GM23338 (cell line): ENCODE data around the gene SDC1.

Source experiments
- EZH2 ChIP-seq: fragments of 200-600 bp; sonication (generic); IDR thresholded peaks from one replicate; pipeline ENCODE4 v1.8.0; 2017; ENCODE audit warnings: antibody characterized with exemption, mild to moderate bottlenecking, low read depth; ENCODE audit not compliant: unreplicated experiment
- POLR2AphosphoS5 ChIP-seq: IDR thresholded peaks from 2 replicates; pipeline ENCODE4 v1.6.1; 2016; ENCODE audit warnings: antibody characterized with exemption, low read depth
- TF ChIP-seq, protein P1 (sequence below), 2 experiments: fragments of 200-600 bp in 1 of 2; sonication (generic) in 1 of 2; conservative IDR thresholded peaks; 2 replicates each; pipeline versions ENCODE4 v1.5.1 to v1.6.1; 2016 to 2017; ENCODE audit warnings: antibody characterized with exemption in 2 of 2, low read depth in 2 of 2, mild to moderate bottlenecking in 2 of 2, moderate library complexity in 1 of 2

DNA sequence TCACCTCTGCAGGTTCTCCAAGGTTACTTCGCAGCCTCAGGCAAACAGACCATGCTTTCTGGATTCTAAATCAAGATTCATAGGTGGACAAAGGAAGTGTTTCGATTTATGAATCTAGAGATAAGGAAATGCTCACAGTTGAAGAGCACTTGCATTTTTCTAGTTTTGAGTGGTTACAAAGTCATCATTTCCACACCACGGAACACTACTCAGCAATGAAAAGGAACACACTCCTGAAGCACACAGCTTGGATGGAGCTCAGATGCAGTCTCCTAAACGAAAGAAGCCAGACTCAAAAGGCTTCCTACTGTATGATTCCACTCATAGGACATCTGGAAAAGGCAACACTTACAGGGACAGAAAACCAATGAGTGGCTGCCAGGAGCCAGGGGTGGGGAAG, 31.7 kb downstream of the SDC1 start:
- TF ChIP-seq, protein P1, sequence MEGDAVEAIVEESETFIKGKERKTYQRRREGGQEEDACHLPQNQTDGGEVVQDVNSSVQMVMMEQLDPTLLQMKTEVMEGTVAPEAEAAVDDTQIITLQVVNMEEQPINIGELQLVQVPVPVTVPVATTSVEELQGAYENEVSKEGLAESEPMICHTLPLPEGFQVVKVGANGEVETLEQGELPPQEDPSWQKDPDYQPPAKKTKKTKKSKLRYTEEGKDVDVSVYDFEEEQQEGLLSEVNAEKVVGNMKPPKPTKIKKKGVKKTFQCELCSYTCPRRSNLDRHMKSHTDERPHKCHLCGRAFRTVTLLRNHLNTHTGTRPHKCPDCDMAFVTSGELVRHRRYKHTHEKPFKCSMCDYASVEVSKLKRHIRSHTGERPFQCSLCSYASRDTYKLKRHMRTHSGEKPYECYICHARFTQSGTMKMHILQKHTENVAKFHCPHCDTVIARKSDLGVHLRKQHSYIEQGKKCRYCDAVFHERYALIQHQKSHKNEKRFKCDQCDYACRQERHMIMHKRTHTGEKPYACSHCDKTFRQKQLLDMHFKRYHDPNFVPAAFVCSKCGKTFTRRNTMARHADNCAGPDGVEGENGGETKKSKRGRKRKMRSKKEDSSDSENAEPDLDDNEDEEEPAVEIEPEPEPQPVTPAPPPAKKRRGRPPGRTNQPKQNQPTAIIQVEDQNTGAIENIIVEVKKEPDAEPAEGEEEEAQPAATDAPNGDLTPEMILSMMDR (conservative IDR thresholded peaks at IDR 0.05; ENCODE audit: low read depth in 2 of 2): no peak
- TF ChIP-seq POLR2AphosphoS5 (no peak), EZH2 (no peak)
